HS-27A (cell line): ENCODE measurements around the gene PWP1.
"Not testable (repeated sequence)": the region's sequence is repeated elsewhere in the genome, so short reads cannot be mapped to it uniquely, and the experiment has no call there.

Experiments used
- DNase-seq: peaks from one replicate; pipeline ENCODE4 v3.0.0-alpha.2; 2012; ENCODE audit warnings: low read depth, missing footprints

Gene PWP1

DNA sequence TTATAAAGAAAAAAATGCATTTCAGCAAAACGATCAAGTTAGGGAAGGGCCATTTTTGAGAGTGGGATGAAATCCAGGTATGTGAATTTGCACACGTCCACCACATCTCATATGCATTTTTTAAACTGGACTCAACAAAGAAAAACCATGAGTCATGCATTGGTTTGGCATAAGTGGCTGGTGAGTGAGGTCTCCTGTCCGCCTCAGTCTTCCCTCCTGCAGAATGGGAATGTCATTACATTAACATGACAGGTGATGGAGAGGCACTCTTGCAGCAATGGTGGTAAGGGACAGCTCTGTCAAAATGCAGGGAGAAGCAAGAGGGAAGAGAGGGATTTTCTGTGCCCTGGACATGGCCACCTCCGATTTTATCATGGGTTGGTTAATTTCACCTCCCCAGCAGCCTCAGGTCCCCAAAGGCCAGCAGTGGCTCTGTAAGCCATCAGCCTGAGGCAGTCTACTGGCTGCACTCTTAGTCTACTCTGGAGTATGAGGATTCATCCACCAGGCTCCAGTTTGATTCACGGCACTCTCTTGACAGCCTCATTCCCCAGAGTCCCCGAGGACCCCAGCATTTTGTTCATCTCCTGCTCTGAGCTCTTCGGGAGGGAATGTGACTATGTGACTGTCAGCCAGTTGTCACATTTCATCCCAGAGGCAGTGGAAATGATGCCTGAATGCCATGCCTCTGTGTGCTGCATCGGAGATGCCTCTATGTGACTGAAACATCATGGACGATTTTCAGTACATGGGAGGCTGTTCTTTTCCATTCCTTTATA is 17.1 kb upstream of the PWP1 start:
- no peak for DNase-seq

DNA sequence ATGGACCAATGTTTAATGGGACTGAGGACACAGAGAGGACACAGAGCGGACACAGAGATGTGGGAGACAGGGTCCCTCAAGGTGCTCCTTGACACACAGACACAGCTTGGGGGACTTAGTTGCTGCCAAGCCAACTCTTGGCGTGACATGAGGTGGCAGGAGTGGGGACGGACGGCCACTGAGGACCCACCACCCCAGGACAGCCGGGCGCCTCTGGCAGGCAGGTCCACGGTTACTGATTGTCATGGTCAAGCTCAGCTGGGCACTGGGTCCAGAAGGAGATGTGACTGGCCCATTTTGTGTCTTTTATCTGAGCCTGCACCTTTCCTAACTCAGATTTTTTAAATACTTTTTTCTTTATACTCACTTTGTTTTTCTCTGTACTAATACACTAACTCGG is 15.7 kb upstream of the PWP1 start:
- DNase-seq: no peak

DNA sequence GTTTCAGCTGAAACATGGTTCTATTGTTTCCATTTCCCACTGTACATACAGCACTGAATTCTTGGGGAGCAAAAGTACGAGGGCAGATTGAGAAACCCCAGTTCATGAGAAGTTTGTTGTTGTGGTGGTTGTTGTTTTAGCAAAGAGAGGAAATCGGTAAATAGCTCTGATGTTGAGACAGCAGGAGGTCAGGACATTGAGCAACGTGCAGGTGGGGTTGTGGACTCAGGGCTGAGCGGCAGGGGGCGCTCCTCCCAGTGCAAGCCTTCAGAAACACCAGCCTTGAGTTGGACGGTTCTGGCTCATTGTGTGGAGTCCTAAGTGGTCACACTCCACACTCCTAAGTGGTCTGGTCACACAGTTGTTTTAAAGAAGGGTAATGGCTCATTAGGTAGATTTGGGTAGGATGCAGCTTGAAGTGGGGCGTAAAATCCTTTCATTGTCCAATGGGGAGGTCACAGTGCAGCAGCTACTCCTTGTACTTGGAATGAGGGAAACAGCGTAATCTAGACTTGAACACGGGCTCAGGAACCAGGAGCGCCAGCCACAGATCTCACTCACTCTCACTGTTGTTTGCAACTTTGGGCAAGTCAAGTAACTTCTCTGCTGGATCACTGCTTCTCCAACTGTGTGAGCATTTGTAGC is 14.5 kb upstream of the PWP1 start:
- no peak for DNase-seq

DNA sequence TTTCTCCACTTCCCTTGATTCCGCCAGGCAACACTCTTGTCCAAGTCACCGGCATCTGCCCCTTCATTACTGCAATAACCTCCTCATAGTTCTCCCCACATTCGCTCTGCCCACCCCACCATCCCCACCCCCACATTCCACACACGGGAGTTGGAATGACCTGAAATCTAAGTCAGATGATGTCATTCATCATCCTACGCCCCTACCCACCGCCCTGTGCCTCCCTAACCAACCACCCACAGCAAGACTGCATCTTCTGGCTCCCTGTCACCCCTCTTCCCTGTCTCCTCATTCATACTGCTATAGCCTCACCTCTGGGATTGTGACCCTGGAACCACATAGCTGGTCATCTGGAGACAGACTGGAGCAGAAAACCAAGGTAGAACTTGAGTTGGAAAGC is 7.9 kb upstream of the PWP1 start:
- DNase-seq: no peak

DNA sequence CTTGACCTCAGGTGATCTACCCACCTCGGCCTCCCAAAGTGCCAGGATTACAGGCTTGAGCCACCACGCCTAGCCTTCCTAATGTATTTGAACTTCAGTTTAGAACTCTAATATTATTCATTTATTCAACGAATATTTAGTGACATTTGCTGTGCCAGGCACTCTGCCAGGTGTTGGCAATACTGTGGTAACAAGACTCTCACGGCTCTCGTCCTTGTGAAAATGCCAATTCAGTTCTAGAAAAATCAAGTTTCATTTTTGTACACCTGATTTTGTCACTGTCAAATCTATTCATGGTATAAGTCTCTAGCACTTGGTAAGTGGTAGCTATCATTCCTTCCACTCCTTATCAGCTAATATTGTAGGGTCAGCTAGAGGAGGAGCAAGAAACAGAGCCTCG is 6.3 kb upstream of the PWP1 start:
- DNase-seq: no peak

DNA sequence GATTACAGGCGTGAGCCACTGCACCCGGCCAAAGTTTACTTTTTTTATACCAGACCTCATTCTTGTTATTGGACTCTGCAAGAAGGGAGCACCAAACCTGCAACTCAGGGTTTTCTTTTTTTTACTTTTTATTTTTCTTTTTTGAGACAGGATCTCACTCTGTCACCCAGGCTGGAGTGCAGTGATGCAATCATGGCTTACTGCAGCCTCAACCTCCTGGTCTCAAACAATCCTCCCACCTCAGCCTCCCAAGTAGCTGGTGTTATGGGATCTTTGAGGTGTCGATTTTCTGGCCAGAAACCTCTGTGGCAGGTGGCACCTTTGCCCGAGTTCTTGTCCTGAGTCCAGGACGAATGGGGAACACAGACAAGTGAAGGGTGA is 4.2 kb upstream of the PWP1 start:
- no peak for DNase-seq

DNA sequence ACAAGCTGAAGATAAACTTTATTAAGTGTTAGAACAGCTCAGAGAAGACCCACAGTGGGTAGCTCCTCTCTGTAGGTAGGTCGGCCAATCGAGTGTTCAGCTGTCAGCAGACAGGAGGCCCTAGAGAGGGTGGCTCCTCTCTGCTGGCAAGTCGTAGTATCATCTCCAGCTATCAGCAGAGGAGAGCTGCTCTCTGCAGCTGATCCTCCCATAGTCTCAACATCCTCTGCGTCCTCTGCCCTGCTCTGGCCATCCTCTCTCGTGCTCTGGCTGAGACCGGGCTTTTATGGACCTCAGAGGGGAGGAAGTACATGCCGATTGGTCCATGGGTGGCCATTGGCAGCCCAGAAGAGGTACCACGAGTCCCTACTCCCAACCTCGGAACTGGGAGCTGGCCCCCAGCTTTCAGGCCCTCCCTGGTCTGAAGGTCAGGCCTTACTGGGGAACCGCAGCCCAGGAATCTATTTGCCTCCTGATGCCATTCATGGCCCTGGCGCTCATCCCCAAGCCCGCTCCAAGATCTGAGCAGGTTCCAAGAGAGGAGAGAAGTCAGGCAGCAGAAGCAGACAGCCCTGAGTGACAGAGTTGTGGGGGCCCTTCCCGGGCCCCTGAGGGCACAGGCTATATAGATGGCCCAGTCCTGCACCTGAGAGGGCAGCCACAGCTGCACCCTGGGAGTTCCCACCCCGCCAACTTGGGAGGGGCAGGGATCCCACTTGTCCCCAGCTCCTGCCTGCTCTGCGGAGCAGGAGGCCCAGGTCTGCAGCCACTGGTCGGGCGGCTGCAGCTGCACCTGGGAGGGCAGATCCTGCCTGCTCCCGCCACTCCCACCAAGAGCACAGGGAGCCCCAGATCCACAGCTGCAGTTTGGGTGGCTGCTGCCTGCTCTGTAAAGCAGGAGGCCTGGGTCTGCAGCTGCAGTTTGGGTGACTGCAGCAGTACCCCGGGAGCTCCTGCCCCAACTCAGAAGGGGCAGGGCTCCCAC is 3.5 kb upstream of the PWP1 start:
- no peak for DNase-seq

DNA sequence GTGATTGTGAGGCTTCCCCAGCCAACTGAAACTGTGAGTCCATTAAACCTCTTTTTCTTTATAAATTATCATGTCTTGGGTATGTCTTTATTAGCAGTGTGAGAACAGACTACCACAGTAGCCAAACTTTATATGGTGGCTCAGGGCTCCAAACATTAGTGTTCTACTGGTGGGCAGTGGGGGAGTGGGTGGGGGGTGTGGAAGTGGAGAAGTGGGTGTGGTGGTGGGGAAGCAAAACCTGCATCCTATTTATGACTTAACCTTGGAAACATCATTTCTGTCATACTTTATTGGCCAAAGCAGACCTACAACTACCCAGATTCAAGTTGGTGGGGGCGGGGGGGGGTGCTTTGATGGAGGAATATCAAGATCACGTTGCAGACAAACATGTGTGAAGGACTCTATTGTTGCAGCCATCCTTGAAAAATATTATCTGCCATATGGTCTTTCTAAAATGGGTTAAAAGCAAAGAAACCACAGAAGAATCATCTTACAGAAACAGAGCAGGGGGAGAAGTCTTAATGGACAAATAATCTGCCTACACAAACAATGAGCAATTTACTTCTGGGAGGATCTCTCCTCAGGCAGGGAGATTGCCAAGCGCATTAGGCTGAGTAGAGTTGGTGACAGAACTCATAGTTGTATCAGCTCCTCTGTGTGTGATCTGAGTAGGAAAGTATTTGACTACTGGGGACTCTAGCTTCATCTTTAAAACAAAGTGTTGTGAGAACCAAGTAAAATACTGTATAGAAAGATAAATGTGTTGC is 1.4 kb upstream of the PWP1 start:
- DNase-seq: no peak

DNA sequence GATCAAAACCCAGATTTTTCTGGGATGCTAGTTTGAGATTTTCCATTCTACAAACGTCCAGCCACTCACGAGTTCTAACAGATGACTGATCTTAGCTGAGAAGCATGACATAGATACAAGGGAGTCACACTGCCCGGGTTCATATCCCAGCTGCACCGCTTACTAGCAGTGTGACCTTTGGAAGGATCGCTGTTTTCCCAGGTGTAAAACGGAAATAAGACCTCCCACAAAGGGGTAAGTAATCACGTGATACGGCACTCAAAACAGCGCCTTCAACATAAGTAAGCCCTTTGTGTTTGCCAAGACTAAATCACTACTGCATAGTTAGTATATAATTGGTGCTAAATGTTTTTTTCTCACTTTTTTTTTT is 624 bp upstream of the PWP1 start:
- no peak for DNase-seq

DNA sequence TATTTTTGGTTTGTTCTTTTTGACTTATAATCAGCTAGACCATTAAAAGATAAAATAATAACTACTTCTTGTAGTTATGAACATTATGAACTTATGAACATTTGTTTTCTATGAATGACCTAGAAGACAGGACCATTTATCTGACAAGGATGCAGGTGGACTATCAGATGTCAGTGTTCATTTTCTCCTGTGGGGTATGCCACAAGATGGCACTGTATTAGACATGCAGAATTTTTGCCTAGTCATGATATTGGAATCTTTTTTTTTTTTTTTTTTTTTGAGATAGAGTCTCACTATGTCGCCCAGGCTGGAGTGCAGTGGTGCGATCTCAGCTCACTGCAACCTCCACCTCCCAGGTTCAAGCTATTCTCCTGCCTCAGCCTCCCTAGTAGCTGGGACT is 10.2 kb downstream of the PWP1 start:
- not testable (repeated sequence) for DNase-seq

DNA sequence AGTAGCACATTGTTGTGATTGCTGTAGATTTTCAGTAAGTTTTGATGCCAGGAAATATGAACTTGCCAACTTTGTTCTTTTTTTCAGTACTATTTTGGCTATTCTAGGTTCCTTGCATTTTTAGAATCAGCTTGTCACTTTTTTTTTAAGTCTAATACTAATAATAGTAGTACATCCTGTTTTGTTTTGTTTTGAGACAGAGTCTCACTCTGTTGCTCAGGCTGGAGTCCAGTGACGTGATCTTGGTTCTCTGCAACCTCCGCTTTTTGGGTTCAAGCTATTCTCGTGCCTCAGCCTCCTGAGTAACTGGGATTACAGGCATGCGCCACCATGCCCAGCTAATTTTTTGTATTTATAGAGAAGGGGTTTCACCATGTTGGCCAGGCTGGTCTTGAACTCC is 16.5 kb downstream of the PWP1 start:
- DNase-seq: no peak

DNA sequence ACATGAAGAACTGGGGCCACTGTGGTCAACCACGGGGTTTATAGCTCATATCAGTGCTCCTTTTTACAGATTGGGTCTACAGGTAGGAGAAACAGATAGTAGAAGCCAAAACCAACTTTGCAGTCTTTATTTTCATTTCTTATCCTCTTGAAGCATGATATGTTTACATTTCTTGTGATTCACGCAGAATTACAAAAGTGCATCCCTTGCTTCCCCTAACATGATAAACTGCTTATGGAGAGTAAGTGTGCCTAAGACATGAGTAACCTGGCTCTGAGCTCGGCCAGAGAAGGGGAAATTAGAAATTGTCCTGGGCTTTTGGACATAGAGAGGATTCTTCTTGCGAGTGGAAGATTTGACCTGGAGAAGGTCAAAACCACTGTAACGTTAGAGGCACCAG is 18.4 kb downstream of the PWP1 start:
- DNase-seq: no peak

DNA sequence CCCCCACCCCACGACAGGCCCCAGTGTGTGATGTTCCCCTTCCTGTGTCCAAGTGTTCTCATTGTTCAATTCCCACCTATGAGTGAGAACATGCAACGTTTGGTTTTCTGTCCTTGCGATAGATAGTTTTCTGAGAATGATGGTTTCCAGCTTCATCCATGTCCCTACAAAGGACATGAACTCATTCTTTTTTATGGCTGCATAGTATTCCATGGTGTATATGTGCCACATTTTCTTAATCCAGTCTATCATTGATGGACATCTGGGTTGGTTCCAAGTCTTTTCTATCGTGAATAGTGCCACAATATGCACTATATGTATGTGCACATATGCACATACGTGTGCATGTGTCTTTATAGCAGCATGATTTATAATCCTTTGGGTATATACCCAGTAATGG is 19.9 kb downstream of the PWP1 start:
- DNase-seq: not testable (repeated sequence)

DNA sequence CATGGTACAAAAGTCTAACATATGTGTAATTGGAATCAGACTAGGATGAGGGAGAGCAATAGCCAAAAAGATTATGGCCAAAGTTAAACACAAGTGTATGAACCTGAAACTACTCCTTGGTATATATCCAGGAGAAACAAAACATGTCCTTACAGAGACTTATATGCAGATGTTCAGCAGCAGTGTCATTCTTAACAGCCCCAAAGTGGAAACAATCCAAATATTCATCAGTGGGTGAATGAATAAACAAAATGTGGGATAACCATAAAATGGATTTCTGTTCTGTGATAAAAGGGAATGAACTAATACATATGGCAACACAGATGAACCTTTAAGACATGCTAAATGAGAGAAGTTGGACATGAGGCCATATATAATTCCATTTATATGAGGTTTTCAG is 30.2 kb downstream of the PWP1 start:
- no peak for DNase-seq

DNA sequence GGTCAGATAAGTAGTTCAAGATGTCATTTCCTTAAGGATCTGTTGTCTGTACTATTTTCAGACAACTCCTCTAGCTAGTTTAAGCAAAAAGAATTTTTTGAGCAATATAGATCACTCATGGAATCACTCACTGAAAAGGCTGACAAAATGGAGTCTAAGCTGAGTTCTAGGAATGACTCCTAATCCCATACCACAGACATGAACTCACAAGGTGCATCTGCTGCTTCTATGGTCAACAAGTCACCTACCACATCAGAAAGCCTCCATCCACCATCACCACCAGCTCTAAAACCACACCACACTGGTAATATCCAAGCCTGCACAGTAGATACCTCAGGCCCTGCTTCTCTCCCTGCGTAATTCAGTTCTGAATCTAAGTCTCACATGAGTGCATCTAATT is 33.0 kb downstream of the PWP1 start:
- no peak for DNase-seq

DNA sequence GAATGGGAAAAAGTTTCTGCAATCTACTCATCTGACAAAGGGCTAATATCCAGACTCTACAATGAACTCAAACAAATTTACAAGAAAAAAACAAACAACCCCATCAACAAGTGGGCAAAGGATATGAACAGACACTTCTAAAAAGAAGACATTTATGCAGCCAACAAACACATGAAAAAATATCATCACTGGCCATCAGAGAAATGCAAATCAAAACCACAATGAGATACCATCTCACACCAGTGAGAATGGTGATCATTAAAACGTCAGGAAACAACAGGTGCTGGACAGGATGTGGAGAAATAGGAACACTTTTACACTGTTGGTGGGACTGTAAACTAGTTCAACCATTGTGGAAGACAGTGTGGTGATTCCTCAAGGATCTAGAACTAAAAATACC is 41.7 kb downstream of the PWP1 start:
- not testable (repeated sequence) for DNase-seq

DNA sequence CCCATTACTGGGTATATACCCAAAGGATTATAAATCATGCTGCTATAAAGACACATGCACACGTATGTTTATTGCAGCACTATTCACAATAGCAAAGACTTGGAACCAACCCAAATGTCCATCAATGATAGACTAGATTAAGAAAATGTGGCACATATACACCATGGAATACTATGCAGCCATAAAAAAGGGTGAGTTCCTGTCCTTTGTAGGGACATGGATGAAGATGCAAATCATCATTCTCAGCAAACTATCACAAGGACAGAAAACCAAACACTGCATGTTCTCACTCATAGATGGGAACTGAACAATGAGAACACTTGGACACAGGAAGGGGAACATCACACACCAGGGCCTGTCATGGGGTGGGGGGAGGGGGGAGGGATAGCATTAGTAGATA is 42.1 kb downstream of the PWP1 start:
- DNase-seq: not testable (repeated sequence)

DNA sequence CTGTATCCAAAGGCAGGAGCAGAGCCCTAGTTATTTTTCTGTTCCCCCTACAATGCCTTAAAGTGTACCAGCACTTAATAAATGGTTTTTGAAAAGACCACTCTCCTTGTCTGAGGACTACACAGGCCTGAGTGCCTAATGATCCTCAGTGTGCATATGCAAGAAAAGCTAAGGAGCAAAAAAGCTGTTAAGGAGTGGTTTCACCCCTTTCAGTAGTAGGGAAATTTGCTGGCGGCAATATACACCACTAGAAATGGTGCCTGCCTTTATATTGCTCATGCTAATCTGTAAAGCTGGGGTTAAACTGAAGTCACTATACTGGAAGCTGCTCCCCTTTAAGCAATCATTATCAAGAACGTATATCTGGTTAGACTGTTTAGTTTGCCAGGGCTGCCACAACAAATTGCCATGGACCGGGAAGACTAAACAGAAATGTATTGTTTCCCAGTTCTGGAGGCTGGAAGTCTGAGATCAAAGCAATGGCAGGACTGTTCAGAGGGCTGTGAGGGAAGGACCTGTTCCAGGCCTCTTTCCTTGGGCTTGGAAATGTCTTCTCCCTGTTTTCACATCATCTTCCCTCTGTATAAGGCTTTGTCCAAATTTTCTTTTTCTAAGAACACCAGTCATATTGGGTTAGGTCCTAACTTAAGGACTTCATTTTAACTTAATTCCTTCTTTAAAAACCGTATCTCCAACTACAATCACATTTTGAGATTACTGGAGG is 45.2 kb downstream of the PWP1 start:
- no peak for DNase-seq

DNA sequence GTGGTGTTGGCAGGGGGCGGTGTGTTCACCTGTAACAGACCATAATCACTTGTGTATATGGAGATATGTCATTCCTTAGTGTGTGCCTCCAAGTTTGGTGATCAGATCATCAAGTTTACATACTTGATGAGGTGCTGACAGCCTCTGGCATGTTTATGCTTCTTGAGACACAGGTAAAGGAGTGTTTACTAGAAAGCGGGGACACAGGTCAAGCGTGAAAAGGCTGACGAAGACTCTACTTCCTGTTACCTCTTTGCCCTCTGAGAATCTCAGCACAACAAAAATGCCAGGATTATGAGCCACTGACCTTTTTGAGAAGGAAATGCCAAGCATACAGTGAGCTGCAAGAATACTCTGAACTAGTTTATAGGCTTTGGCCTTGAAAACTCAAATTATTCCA is 45.8 kb downstream of the PWP1 start:
- no peak for DNase-seq

DNA sequence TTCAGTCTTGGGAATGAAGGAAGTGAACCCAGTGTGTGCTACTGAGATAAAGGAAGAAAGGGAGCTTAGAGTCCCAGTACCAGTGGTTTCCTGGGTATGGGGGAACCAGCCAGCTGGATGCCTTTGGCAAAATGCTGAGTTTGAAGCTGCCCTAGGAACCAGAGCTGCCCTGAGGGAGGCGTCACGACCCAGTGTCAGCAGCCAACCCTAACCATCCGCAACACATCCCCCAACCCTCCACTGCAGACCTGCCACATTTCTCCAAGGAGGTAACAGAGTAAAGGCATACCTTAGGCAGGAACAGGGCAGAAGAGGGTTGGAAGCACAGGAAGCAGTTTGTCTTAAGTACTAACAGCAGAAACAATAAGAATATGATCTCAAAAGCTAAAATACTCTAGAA is 46.8 kb downstream of the PWP1 start:
- no peak for DNase-seq

DNA sequence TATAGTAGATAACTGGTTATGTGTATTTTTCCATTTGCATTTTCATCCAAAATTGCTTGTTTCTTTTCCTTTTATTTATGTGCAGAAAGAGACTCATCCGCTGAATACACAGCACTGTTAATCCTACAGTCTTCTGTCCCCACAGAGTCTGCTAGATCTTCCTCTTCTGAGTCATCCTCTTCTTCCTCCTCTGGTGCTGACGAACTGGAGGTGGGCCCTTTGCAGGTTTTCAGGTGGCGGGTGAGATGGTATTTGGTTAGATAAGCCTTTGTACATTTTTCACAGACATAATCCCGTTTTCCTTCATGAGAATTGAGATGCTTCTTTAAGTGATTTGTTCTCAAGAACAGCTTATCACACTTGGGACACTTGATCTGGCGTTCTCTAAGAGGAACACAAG is 48.5 kb downstream of the PWP1 start:
- no peak for DNase-seq
